ENCODE data around the gene RNF208. TPM values are rescaled to one million over a fixed set of nuclear protein-coding genes. Genes with fewer than 3 reads are reported as not detected.

Gene RNF208
- total RNA-seq, 1 donor from 2014 or later: 12.1 TPM

DNA sequence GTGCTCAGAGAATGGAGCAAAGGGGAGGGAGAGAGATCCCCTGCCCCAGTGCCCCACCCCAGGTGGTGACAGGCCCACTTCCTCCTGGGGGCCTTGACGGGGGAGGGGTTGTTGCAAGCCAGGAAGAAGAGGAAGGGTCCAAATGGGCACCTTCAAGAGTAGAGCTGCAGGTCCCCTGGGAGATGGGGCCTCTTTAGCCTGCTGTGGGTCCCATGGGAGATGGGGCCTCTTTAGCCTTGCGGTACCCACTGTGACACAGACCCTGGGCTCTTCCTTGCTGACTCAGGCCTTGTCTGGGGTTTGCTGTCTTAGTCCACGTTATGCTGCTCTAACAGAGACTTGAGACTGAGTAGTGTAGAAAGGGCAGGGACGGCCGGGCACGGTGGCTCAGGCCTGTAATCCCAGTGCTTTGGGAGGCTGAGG is 45.9 kb upstream of the RNF208 start:
- Mint-ChIP-seq H3K9me3 (no peaks in the 10 kb centered on the region), H3K36me3 (no peaks in the 10 kb centered on the region), H3K4me1 (ENCODE audit: unreplicated experiment) (no peaks in the 10 kb centered on the region), H3K27me3 (no peaks in the 10 kb centered on the region), H3K27ac (no peak overlapping the region), H3K4me3 (no peak overlapping the region)
- TF ChIP-seq, protein P1, sequence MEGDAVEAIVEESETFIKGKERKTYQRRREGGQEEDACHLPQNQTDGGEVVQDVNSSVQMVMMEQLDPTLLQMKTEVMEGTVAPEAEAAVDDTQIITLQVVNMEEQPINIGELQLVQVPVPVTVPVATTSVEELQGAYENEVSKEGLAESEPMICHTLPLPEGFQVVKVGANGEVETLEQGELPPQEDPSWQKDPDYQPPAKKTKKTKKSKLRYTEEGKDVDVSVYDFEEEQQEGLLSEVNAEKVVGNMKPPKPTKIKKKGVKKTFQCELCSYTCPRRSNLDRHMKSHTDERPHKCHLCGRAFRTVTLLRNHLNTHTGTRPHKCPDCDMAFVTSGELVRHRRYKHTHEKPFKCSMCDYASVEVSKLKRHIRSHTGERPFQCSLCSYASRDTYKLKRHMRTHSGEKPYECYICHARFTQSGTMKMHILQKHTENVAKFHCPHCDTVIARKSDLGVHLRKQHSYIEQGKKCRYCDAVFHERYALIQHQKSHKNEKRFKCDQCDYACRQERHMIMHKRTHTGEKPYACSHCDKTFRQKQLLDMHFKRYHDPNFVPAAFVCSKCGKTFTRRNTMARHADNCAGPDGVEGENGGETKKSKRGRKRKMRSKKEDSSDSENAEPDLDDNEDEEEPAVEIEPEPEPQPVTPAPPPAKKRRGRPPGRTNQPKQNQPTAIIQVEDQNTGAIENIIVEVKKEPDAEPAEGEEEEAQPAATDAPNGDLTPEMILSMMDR (conservative IDR thresholded peaks at IDR 0.05): no peak
- DNase-seq (ENCODE audit: extremely low spot score, unreplicated experiment): no peak

DNA sequence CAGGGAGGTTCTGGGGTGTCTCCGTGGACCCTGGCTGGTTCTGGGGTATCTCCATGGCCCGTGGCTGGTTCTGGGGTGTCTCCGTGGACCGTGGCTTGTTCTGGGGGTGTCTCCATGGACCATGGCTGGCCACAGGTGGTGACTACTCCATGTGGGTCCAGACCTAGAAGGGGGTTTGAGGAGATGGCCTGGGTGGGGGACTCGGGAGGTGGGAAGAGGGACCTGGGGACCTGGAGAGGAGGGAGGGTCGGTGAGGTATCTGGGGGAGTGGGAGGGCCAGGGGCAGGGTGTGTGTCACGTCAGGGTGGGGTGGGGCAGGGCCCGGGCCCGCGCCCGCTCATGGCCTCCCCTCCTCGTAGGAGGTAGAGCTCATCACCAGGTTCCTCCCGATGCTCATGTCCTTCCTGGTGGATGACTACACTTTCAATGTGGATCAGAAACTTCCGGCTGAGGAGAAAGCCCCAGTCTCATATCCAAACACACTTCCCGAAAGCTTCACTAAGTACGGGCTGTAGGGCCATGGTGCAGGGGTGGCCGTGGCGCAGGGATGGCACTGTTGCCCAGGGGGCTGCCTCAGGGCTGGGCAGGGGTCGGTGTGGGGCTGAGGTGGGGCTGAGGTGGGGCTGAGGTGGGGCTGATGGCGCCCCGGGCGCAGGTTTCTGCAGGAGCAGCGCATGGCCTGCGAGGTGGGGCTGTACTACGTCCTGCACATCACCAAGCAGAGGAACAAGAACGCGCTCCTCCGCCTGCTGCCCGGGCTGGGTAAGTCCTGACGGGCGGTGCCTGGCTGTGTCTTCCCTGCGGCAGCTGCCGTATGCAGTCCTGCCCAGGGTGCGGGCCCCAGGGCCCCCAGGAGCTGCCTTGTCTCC is 44.8 kb upstream of the RNF208 start:
- no peak for DNase-seq (ENCODE audit: extremely low spot score, unreplicated experiment)
- Mint-ChIP-seq H3K27ac (no peak overlapping the region), H3K27me3 (no peaks in the 10 kb centered on the region), H3K4me3 (no peak overlapping the region), H3K4me1 (ENCODE audit: unreplicated experiment) (no peaks in the 10 kb centered on the region), H3K36me3 (no peaks in the 10 kb centered on the region), H3K9me3 (no peaks in the 10 kb centered on the region)
- TF ChIP-seq, protein P1 (conservative IDR thresholded peaks at IDR 0.05): no peak

DNA sequence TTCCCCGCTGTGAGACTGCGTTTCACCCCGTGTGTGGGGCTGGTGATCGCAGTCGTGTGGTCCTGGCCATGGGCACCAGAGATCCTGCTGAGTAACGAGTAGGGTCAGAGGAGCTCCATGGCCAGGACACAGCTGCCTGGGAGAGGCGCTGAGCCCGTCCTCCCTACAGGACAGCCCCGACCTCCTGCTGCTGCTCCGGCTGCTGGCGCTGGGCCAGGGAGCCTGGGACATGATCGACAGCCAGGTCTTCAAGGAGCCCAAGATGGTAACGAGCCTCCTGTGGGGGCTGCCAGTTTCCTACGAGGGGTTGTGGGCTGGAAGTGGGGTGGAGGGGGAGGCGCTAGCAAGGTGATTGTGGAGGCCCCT is 44.1 kb upstream of the RNF208 start:
- TF ChIP-seq, protein P1 (conservative IDR thresholded peaks at IDR 0.05): no peak
- no peak for DNase-seq (ENCODE audit: extremely low spot score, unreplicated experiment)
- H3K36me3 Mint-ChIP-seq: no peaks in the 10 kb centered on the region
- H3K4me1 Mint-ChIP-seq (ENCODE audit: unreplicated experiment): no peaks in the 10 kb centered on the region
- no peak overlapping the region for H3K4me3 Mint-ChIP-seq
- no peaks in the 10 kb centered on the region for H3K9me3 Mint-ChIP-seq
- H3K27ac Mint-ChIP-seq: no peak overlapping the region
- H3K27me3 Mint-ChIP-seq: no peaks in the 10 kb centered on the region

DNA sequence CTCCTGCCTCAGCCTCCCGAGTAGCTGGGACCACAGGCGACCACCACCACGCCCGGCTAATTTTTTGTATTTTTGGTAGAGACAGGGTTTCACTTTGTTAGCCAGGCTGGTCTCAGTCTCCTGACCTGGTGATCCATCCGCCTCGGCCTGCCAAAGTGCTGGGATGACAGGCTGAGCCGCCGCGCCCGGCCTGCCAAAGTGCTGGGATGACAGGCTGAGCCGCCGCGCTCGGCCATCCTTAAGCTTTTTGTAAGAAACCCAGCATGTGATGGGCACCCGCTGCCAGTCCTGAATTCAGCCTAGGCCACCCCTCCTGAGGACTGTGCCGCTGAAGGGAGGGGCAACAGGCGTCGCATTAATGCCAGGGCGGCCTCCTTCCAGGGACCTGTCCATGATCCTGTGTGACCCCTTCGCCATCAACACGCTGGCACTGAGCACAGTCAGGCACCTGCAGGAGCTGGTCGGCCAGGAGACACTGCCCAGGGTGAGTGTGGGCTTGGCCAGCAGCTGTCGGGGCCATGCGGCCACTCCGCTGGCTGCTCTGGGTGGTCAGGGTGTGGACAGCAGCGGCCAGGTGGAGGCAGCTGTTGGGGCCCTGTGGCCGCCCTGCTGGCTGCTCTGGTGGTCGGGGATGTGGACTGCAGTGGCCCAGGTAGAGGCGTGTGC is 43.6 kb upstream of the RNF208 start:
- DNase-seq (ENCODE audit: extremely low spot score, unreplicated experiment): no peak
- Mint-ChIP-seq H3K4me1 (ENCODE audit: unreplicated experiment) (no peaks in the 10 kb centered on the region), H3K4me3 (no peak overlapping the region), H3K27ac (no peak overlapping the region), H3K36me3 (no peaks in the 10 kb centered on the region), H3K27me3 (no peaks in the 10 kb centered on the region), H3K9me3 (no peaks in the 10 kb centered on the region)
- TF ChIP-seq, protein P1 (conservative IDR thresholded peaks at IDR 0.05): no peak

DNA sequence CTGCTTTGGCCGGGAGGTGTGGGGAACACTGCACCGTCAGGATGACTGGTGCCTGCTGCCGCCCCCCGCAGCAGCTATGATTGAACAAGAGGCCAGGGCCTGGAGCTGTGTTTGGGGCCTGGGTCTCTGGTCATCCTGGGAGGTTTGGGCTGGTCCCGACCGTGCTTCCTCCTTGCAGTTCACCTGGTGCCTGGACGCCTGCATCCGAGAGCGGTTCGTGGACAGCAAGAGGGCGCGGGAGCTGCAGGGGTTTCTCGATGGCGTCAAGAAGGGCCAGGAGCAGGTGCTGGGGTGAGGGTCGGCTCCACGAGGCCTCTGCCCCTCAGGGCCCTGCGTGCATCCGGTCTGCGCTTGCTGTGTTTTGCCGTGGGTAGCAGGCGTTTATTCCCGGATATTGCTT is 42.0 kb upstream of the RNF208 start:
- DNase-seq (ENCODE audit: extremely low spot score, unreplicated experiment): no peak
- Mint-ChIP-seq H3K9me3 (no peaks in the 10 kb centered on the region), H3K4me3 (no peak overlapping the region), H3K27me3 (no peaks in the 10 kb centered on the region), H3K4me1 (ENCODE audit: unreplicated experiment) (no peaks in the 10 kb centered on the region), H3K27ac (no peak overlapping the region), H3K36me3 (no peaks in the 10 kb centered on the region)
- TF ChIP-seq, protein P1 (conservative IDR thresholded peaks at IDR 0.05): no peak

All from type B pancreatic cell (in vitro differentiated cells).